Activated T-cell treated with anti-CD3 and anti-CD28 coated beads for 24 hours (primary cell): ENCODE data around the gene TAF11L10.
"Not testable (repeated sequence)": the region's sequence is repeated elsewhere in the genome, so short reads cannot be mapped to it uniquely, and the experiment has no call there.

Experiments used
- DNase-seq: peaks from one replicate; pipeline ENCODE4 v3.0.0-alpha.2; 2020; ENCODE audit warnings: low read depth

Gene TAF11L10

GRCh38 chr5:17597728-17598127 lies at the start of gene TAF11L10:
Gene TAF11L10, minus strand, starts transcription at chr5:17597828.
- DNase-seq, result not testable (repeated sequence)

DNA sequence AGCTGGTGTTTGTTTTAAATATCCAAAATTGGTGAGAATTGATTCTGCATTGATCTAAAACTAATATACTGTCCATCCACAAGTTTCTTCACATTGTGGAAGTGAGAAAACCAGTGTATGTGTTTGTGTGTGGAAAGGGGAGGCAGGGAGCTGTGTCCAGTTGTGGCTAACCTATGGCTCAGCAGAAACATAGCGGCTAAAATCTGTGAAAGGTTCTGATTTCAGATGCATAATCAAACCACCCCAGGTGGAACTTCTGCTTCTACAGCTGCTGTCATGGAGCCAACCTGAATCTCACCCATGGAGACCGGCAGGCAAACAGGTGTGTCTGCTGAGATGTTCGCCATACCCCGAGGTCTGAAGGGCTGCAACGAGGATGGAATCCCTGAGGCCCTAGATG lies 36.5 kb upstream of the TAF11L10 start, which contains the start of gene TAF11L14:
Gene TAF11L14, plus strand, starts transcription at position 301 of the 400 bp plus-strand sequence.
- no peak for DNase-seq

DNA sequence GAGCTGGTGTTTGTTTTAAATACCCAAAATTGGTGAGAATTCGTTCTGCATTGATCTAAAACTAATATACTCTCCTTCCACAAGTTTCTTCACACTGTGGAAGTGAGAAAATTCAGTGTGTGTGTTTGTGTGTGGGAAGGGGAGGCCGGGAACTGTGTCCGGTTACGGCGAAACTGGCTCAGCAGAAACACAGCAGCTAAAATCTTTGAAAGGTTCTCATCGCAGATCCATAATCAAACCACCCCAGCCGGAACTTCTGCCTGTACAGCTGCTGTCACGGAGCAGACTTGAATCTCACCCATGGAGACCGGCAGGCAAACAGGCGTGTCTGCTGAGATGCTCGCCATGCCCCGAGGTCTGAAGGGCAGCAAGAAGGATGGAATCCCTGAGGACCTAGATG lies 34.2 kb upstream of the TAF11L10 start, which contains the start of gene TAF11L13:
Gene TAF11L13, plus strand, starts transcription at position 301 of the 400 bp plus-strand sequence.
- not testable (repeated sequence) for DNase-seq

DNA sequence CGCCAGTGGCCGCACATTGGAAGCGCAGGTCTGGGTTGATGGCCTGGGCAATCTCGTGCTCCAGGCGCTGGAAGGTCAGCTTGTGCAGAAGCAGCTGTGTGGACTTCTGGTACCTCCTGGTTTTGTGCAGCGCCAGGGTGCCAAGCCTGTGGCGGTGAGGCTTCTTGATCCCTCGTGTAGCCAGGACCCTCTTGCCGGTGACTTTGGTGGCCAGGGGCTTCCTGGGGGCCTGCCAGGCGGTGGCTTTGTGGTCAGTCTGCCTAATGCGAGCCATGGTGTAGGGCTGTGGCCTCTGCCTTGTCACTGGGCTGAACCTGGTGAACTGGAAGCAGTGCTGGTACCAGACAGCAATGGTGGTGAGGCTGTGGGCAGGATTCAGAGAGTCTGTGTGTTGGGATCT lies 28.1 kb upstream of the TAF11L10 start:
- no peak for DNase-seq

- no peak for DNase-seq
Measured at GRCh38 chr5:17620627-17621026, 23.0 kb upstream of the TAF11L10 start.

DNA sequence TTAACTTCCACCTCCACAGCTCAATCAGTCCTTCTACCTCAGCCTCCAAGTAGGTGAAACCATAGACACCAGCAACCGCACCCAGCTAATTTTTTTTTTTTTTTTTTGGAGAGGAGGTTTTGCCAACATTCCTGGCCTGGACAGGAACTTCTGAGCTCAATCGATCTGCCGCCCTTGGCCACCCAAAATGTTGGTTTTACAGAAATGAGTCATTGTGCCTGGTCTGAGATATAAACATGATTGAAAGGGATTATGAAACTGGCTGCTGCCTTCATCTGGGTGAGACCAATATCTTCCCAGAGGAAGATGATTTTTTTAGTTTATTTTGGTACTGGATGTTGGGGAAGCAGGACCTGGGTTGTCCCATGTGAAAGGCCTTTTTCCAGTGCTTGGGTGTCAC lies 21.7 kb upstream of the TAF11L10 start:
- no peak for DNase-seq

- no peak for DNase-seq
Measured at GRCh38 chr5:17614872-17615605, 17.4 kb upstream of the TAF11L10 start.

DNA sequence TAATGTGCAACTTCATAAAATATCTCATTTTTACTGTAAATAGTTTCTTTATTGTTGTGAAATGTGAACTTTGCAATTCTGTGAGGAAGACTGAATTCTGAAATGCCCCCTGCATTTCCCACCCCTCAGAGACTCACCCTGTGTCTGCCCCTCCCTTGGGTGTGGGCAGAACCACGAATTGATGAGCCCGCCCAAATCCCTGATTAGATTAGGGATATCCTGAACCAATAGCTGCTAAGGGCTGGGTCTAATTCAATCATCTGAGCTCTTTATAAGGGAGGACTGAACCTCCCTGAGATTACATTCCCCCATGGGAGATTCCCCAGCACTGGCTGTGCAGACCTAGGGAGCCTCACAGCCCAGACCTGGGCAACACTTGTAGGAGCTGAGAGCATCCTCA lies 12.5 kb upstream of the TAF11L10 start, which contains the start of gene TAF11L12:
Gene TAF11L12, plus strand, starts transcription at position 301 of the 400 bp plus-strand sequence.
- DNase-seq, result not testable (repeated sequence)

DNA sequence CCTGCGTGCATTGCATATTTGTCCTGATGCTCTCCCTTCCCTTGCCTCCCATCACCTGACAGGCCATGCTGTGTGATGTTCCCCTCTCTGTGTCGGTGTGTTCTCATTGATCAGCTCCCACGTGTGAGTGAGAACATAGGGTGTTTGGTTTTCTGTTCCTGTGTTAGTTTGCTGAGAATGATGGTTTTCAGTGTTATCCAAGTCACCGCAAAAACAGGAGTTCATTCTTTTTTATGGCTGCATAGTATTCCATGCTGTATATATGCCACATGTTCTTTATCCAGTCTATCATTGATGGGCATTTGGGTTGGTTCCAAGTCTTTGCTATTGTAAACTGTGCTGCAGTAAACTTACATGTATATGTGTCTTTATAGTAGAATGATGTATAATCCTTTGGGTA lies 9.8 kb upstream of the TAF11L10 start:
- not testable (repeated sequence) for DNase-seq

DNA sequence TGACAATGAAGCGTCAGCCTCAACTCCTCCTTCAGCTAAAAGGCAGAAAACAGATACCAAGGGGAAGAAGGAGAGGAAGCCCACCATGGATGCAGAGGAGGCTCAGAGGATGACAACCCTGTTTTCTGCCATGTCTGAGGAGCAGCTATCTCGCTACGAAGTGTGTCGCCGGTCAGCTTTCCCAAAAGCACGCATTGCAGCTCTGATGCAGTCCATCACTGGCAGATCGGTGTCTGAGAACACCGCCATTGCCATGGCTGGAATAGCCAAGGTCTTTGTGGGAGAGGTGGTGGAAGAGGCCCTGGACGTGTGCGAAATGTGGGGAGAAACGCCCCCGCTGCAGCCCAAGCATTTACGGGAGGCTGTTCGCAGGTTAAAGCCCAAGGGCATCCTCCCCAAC lies 7.3 kb upstream of the TAF11L10 start:
- no peak for DNase-seq

DNA sequence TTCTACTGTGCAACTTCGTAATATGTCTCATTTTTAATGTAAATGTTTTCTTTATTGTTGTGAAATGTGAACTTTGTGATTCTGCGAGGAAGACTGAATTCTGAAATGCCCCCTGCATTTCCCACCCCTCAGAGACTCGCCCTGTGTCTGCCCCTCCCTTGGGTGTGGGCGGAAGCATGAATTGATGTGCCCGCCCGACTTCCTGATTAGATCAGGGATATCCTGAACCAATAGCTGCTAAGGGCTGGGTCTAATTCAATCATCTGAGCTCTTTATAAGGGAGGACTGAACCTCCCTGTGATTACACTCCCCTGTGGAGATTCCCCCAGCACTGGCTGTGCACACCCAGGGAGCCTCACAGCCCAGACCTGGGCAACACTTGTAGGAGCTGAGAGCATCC lies 6.3 kb upstream of the TAF11L10 start, which contains the start of gene TAF11L11:
Gene TAF11L11, plus strand, starts transcription at position 304 of the 400 bp plus-strand sequence.
- not testable (repeated sequence) for DNase-seq

DNA sequence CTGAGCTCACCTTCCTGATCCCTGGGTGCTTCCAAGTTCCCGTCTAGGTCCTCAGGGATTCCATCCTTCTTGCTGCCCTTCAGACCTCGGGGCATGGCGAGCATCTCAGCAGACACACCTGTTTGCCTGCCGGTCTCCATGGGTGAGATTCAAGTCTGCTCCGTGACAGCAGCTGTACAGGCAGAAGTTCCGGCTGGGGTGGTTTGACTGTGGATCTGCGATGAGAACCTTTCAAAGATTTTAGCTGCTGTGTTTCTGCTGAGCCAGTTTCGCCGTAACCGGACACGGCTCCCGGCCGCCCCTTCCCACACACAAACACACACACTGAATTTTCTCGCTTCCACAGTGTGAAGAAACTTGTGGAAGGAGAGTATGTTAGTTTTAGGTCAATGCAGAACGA lies 3.4 kb downstream of the TAF11L10 start, which contains the start of gene TAF11L9:
Gene TAF11L9, minus strand, starts transcription at position 140 of the 400 bp plus-strand sequence.
- DNase-seq, result not testable (repeated sequence)

GRCh38 chr5:17590860-17591259 lies 6.8 kb downstream of the TAF11L10 start, which contains the start of gene TAF11L8:
Gene TAF11L8, minus strand, starts transcription at chr5:17590960.
- not testable (repeated sequence) for DNase-seq

DNA sequence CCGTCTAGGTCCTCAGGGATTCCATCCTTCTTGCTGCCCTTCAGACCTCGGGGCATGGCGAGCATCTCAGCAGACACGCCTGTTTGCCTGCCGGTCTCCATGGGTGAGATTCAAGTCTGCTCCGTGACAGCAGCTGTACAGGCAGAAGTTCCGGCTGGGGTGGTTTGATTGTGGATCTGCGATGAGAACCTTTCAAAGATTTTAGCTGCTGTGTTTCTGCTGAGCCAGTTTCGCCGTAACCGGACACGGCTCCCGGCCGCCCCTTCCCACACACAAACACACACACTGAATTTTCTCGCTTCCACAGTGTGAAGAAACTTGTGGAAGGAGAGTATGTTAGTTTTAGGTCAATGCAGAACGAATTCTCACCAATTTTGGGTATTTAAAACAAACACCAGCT lies 12.0 kb downstream of the TAF11L10 start, which contains the start of gene TAF11L7:
Gene TAF11L7, minus strand, starts transcription at position 101 of the 400 bp plus-strand sequence.
- not testable (repeated sequence) for DNase-seq
